Measurements from ENCODE around the gene GPRC6A.
"Not testable (repeated sequence)": the region's sequence is repeated elsewhere in the genome, so short reads cannot be mapped to it uniquely, and the experiment has no call there.

The GPRC6A gene

DNA sequence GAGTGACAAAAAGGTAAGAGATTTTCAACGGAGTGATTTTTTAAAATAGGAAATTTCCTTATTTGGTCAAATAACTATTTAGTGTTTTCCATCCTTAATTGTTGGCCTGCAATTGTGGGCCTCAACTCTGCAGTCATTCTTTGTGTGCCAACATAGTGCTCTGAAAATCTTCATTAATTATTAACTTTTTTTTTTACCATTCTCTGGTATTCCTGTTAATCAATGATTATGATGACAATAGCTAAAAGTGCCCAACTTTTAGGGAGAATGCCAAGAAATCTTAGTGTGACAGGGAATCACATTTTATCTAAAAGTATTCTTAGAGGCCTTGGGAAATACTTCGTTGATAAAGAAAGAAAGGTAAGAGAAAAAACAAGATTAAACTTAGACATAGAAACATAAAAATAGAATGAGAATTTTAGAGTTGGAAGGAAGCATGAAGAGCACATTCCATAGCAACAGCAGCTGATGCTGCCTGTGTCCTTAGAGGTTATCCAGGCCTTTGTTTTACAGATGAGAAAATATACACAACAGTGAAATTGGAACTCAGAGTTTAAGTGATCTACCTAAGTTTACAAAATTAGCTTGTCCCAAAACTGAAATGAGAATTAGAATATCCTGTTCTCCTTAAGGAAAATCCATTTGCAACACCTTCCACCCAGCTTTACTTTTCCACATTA is 1.2 kb downstream of the GPRC6A start:
- Histone ChIP-seq H3K27me3 (ENCODE audit: insufficient read depth, low read depth) (no peaks in the 10 kb centered on the region), H3K4me3 (IDR thresholded peaks at IDR 0.05; ENCODE audit: insufficient read depth, low read depth, low read length) (no peak overlapping the region), H3K4me2 (no peak overlapping the region), H3K36me3 (ENCODE audit: insufficient read depth) (no peaks in the 10 kb centered on the region), H3K79me2 (ENCODE audit: insufficient read depth, low read depth) (no peaks in the 10 kb centered on the region), H3K4me1 (ENCODE audit: low read depth, poor library complexity, severe bottlenecking) (no peaks in the 10 kb centered on the region), H3K9ac (no peak overlapping the region), H3K27ac (no peak overlapping the region), H2AFZ (ENCODE audit: low read depth) (no peak overlapping the region), H4K20me1 (ENCODE audit: insufficient read depth) (no peaks in the 10 kb centered on the region)
- TF ChIP-seq CTCF (conservative IDR thresholded peaks at IDR 0.05; ENCODE audit: low read depth, low read length): no peak

- H3K79me2 ChIP-seq (ENCODE audit: insufficient read depth, low read depth); H3K4me3 ChIP-seq (IDR thresholded peaks at IDR 0.05; ENCODE audit: insufficient read depth, low read depth, low read length); H3K9ac ChIP-seq; H3K36me3 ChIP-seq (ENCODE audit: insufficient read depth); H2AFZ ChIP-seq (ENCODE audit: low read depth); H4K20me1 ChIP-seq (ENCODE audit: insufficient read depth); H3K4me1 ChIP-seq (ENCODE audit: low read depth, poor library complexity, severe bottlenecking); H3K27me3 ChIP-seq (ENCODE audit: insufficient read depth, low read depth); H3K27ac ChIP-seq; H3K4me2 ChIP-seq: not testable (repeated sequence)
Measured at GRCh38 chr6:116816336-116816735, 12.5 kb downstream of the GPRC6A start.

- Histone ChIP-seq H3K36me3 (ENCODE audit: insufficient read depth) (no peaks in the 10 kb centered on the region), H3K79me2 (ENCODE audit: insufficient read depth, low read depth) (no peaks in the 10 kb centered on the region), H4K20me1 (ENCODE audit: insufficient read depth) (no peaks in the 10 kb centered on the region), H3K9ac (no peak overlapping the region), H3K4me3 (IDR thresholded peaks at IDR 0.05; ENCODE audit: insufficient read depth, low read depth, low read length) (no peak overlapping the region), H3K27ac (no peak overlapping the region), H3K4me2 (no peak overlapping the region), H3K4me1 (ENCODE audit: low read depth, poor library complexity, severe bottlenecking) (no peaks in the 10 kb centered on the region), H2AFZ (ENCODE audit: low read depth) (no peak overlapping the region), H3K27me3 (ENCODE audit: insufficient read depth, low read depth) (no peaks in the 10 kb centered on the region)
- no peak for TF ChIP-seq CTCF (conservative IDR thresholded peaks at IDR 0.05; ENCODE audit: low read depth, low read length)
Measured at GRCh38 chr6:116812051-116812650, 16.7 kb downstream of the GPRC6A start.

- no peaks in the 10 kb centered on the region for H3K4me1 ChIP-seq (ENCODE audit: low read depth, poor library complexity, severe bottlenecking)
- no peaks in the 10 kb centered on the region for H3K36me3 ChIP-seq (ENCODE audit: insufficient read depth)
- no peaks in the 10 kb centered on the region for H4K20me1 ChIP-seq (ENCODE audit: insufficient read depth)
- no peak overlapping the region for H2AFZ ChIP-seq (ENCODE audit: low read depth)
- no peak overlapping the region for H3K27ac ChIP-seq
- no peak overlapping the region for H3K4me2 ChIP-seq
- H3K4me3 ChIP-seq (IDR thresholded peaks at IDR 0.05; ENCODE audit: insufficient read depth, low read depth, low read length): no peak overlapping the region
- no peak overlapping the region for H3K9ac ChIP-seq
- H3K27me3 ChIP-seq (ENCODE audit: insufficient read depth, low read depth): no peaks in the 10 kb centered on the region
- no peak for TF ChIP-seq CTCF (conservative IDR thresholded peaks at IDR 0.05; ENCODE audit: low read depth, low read length)
- no peaks in the 10 kb centered on the region for H3K79me2 ChIP-seq (ENCODE audit: insufficient read depth, low read depth)
Measured at GRCh38 chr6:116801971-116802370, 26.9 kb downstream of the GPRC6A start.

- Histone ChIP-seq H3K27me3 (ENCODE audit: insufficient read depth, low read depth) (no peaks in the 10 kb centered on the region), H3K4me1 (ENCODE audit: low read depth, poor library complexity, severe bottlenecking) (no peaks in the 10 kb centered on the region), H3K36me3 (ENCODE audit: insufficient read depth) (no peaks in the 10 kb centered on the region), H3K4me2 (no peak overlapping the region), H3K79me2 (ENCODE audit: insufficient read depth, low read depth) (no peaks in the 10 kb centered on the region), H3K27ac (no peak overlapping the region), H4K20me1 (ENCODE audit: insufficient read depth) (no peaks in the 10 kb centered on the region), H3K9ac (no peak overlapping the region), H2AFZ (ENCODE audit: low read depth) (no peak overlapping the region), H3K4me3 (IDR thresholded peaks at IDR 0.05; ENCODE audit: insufficient read depth, low read depth, low read length) (no peak overlapping the region)
- TF ChIP-seq CTCF (conservative IDR thresholded peaks at IDR 0.05; ENCODE audit: low read depth, low read length): no peak
Measured at GRCh38 chr6:116799945-116800344, 28.9 kb downstream of the GPRC6A start.

Data from KMS-11 (cell line).